ENCODE results near the gene MAMLD1.

DNA sequence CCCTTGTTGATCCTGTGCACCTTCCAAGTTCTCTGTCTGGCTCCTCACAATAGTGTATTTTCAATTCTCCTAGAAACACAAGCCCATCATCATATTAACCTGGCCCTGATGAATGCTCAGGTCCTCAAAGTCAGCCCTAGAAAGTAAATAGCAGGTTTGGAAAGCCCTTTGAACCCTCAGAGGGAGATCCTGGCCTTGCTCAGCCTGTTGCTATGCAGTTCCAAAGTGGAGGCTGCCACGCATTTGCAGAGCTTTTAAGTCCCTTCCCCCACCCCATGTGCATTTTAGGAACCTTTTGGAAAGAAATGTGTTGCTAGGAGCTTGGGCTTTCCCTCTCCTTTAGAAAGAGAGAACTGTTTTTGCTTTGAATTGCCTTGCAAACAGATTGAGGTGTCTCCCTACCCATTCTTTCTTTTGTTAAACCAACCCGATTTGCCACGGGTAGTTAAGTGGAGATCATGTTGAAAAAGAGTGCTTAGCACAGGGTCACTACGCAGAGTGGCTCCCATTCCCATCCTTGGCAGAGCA, 12.2 kb downstream of the MAMLD1 start:
- TF ChIP-seq EZH2phosphoT487 (IDR thresholded peaks at IDR 0.05; ENCODE audit: insufficient read depth, low read depth) (no peak), EZH2 (IDR thresholded peaks at IDR 0.05; ENCODE audit: insufficient read depth, poor library complexity, severe bottlenecking) (no peak)
